Cardiac muscle cell (in vitro differentiated cells and primary cell): ENCODE measurements around the gene CEP290. TPM values are rescaled to one million over a fixed set of nuclear protein-coding genes. Genes with fewer than 3 reads are reported as not detected.
A peak's percentile ranks its signal among the peaks of the same experiment; 100 is the strongest.

Experiments used
- DNase-seq, 2 donors: peaks; one replicate each; pipeline versions ENCODE4 v3.0.0 to v3.0.0-alpha.2; 2010 to 2017; ENCODE audit warnings: low read depth in 1 of 2, low spot score in 1 of 2
- H3K27ac ChIP-seq: fragments of 200-600 bp; sonication (generic); 2 replicates; pipeline ENCODE4 v1.5.1; 2016
- H3K27me3 ChIP-seq: fragments of 200-600 bp; sonication (generic); 2 replicates; pipeline ENCODE4 v1.6.0; 2016; ENCODE audit warnings: control low read depth
- H3K36me3 ChIP-seq: fragments of 200-600 bp; sonication (generic); 2 replicates; pipeline ENCODE4 v1.5.1; 2016; ENCODE audit warnings: control low read depth
- H3K4me1 ChIP-seq: fragments of 200-600 bp; sonication (generic); 2 replicates; pipeline ENCODE4 v1.8.1; 2017; ENCODE audit warnings: low read depth, mild to moderate bottlenecking, mixed run types
- H3K4me3 ChIP-seq: fragments of 200-600 bp; sonication (generic); 2 replicates; pipeline ENCODE4 v1.5.1; 2016; ENCODE audit warnings: mild to moderate bottlenecking
- H3K9me3 ChIP-seq: fragments of 200-600 bp; sonication (generic); 2 replicates; pipeline ENCODE4 v1.5.1; 2017; ENCODE audit warnings: low read depth, mild to moderate bottlenecking, control low read depth
- polyA plus RNA-seq: library from polyadenylated mRNA; unstranded; fragments of >200 nt; fragmentation: Nextera tagmentation; extraction: Ambion mirVana; gene quantifications from 2 replicates; pipeline ENCODE4 v1.2.1, GENCODE V29; 2016
- total RNA-seq: library from RNA; depleted of rRNA; stranded (reverse); fragments of >200 nt; gene quantifications from 2 replicates; pipeline ENCODE4 v1.2.3, GENCODE V29; 2016
- TF ChIP-seq, protein P1 (sequence below): IDR thresholded peaks from 2 replicates; pipeline ENCODE4 v1.5.1; 2012; ENCODE audit warnings: low read depth, mild to moderate bottlenecking, low read length

Gene CEP290, protein sequence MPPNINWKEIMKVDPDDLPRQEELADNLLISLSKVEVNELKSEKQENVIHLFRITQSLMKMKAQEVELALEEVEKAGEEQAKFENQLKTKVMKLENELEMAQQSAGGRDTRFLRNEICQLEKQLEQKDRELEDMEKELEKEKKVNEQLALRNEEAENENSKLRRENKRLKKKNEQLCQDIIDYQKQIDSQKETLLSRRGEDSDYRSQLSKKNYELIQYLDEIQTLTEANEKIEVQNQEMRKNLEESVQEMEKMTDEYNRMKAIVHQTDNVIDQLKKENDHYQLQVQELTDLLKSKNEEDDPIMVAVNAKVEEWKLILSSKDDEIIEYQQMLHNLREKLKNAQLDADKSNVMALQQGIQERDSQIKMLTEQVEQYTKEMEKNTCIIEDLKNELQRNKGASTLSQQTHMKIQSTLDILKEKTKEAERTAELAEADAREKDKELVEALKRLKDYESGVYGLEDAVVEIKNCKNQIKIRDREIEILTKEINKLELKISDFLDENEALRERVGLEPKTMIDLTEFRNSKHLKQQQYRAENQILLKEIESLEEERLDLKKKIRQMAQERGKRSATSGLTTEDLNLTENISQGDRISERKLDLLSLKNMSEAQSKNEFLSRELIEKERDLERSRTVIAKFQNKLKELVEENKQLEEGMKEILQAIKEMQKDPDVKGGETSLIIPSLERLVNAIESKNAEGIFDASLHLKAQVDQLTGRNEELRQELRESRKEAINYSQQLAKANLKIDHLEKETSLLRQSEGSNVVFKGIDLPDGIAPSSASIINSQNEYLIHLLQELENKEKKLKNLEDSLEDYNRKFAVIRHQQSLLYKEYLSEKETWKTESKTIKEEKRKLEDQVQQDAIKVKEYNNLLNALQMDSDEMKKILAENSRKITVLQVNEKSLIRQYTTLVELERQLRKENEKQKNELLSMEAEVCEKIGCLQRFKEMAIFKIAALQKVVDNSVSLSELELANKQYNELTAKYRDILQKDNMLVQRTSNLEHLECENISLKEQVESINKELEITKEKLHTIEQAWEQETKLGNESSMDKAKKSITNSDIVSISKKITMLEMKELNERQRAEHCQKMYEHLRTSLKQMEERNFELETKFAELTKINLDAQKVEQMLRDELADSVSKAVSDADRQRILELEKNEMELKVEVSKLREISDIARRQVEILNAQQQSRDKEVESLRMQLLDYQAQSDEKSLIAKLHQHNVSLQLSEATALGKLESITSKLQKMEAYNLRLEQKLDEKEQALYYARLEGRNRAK (N-terminal part only)
- total RNA-seq: 11.0 and 32.4 TPM in 2 replicates
- 16.7 and 22.8 TPM in 2 replicates for polyA plus RNA-seq

DNA sequence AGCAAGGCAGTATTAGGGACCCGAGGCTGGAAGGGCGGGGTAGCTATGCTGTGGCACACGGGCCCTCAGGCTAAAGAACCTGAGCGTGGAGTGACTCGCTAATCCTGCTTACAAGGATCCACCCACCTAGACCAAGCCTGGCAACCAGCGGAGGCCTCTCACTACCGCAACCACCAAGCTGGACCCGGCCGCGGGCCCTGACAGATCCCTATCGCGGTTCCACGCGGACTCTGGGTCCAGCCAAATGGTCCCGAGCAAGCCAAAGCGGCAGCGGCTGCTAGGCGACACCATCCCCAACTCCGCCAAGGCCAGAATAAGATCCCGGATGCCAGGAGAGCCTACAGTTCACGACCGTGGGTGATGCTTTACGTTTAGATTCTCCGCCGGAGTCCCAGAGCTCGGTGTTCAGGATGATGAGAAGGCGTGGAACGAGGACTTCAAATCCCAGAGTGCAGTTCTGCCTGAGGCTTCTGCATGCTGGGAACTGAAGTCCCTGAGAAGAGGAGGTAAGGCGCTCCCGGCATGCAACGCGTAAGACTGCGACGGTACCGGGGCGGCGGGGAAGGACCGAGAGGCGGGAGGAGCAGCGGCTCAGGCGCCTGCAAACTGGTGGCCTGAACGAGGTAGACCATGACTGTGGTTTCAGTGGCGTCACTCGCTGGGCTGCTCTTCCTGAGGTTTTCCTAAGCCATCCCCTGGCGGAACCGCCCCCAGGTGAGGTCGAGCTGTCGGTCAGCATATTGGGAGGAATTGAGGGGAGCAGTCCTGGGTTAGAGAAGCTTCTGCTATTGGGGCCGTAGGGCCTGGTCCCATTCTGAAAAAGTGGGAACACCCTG, at the start of gene CEP290, which contains the start of gene TMTC3:
CEP290 (minus strand) TSS at position 315 of the 836 bp plus-strand sequence. CDS start 781 bp downstream, outside the sequence.
TMTC3 (plus strand) TSS at position 534 of the 836 bp plus-strand sequence. CDS start 6,009 bp downstream, outside the sequence.
- H3K36me3 ChIP-seq: no peaks in the 10 kb centered on the region
- TF ChIP-seq, protein P1, sequence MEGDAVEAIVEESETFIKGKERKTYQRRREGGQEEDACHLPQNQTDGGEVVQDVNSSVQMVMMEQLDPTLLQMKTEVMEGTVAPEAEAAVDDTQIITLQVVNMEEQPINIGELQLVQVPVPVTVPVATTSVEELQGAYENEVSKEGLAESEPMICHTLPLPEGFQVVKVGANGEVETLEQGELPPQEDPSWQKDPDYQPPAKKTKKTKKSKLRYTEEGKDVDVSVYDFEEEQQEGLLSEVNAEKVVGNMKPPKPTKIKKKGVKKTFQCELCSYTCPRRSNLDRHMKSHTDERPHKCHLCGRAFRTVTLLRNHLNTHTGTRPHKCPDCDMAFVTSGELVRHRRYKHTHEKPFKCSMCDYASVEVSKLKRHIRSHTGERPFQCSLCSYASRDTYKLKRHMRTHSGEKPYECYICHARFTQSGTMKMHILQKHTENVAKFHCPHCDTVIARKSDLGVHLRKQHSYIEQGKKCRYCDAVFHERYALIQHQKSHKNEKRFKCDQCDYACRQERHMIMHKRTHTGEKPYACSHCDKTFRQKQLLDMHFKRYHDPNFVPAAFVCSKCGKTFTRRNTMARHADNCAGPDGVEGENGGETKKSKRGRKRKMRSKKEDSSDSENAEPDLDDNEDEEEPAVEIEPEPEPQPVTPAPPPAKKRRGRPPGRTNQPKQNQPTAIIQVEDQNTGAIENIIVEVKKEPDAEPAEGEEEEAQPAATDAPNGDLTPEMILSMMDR: no peak
- H3K4me3 ChIP-seq: peak within 1 kb of the TSS; percentile 81
- DNase-seq: peak; percentile 98 to 100
- H3K4me1 ChIP-seq: peaks cover 2% of the 10 kb centered on the region
- no peaks in the 10 kb centered on the region for H3K27me3 ChIP-seq
- peak within 1 kb of the TSS; percentile 18 for H3K27ac ChIP-seq
- H3K9me3 ChIP-seq: no peaks in the 10 kb centered on the region

DNA sequence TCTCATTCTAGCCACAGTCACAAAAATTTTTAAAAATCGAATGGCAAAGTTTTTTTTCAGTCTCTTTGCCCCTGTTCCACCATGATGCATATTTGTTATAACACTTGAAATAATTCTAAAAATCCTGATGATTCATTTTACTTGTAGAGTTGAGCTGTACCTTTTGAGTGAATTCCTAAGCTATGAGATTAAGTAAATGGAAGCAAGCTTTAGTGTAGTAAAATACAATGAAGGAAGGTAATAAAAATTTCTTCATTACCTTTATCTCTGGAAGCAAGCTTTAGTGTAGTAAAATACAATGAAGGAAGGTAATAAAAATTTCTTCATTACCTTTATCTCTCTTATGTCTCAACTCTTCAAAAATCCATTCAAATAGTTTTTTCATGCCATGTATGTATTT, 46.3 kb upstream of the CEP290 start:
- DNase-seq: no peak
- TF ChIP-seq, protein P1: no peak
- Histone ChIP-seq H3K36me3 (no peaks in the 10 kb centered on the region), H3K4me1 (no peaks in the 10 kb centered on the region), H3K27me3 (no peaks in the 10 kb centered on the region), H3K9me3 (no peaks in the 10 kb centered on the region), H3K27ac (no peak overlapping the region), H3K4me3 (no peak overlapping the region)

DNA sequence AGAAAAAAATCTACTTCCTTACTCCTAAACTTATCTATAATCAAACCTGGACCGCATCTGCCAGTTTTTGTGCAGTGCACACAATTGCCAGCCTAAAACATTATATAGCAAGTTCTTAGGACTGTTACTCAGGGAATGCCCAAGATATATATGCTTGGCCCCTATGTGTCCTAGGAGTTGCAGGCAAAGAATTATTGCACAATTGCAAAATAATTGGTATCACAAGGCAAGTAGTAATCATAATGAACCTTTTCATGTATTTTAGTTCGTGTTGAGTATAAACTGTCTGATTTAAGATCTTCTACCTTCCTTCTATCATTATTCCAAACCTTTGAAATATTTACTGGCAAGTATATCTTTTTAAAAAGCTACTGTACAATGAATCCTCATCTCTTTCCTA, 45.7 kb upstream of the CEP290 start:
- Histone ChIP-seq H3K9me3 (no peaks in the 10 kb centered on the region), H3K4me3 (no peak overlapping the region), H3K27ac (no peak overlapping the region), H3K27me3 (no peaks in the 10 kb centered on the region), H3K4me1 (no peaks in the 10 kb centered on the region), H3K36me3 (no peaks in the 10 kb centered on the region)
- TF ChIP-seq, protein P1: no peak
- no peak for DNase-seq

DNA sequence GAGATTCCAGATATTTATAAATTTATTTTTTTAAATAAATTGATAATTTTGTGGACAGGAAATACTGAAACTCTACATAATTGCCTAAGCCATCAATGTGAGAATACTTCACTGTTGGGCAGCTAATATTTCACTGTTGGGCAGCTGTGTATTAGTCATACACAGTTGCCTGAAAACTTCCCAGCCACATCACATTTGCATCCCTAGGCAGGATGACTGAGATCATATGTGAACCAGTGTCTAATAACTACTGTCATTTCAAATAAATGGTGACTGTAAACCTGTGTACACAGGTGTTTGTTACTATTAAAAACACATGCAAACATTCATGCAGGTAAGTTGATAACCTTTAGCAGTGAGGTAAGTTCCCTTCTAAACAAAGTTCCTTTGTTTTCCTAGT, 44.1 kb upstream of the CEP290 start:
- H3K27ac ChIP-seq: no peak overlapping the region

More for the DNA sequence above, 44.1 kb upstream of the CEP290 start:
- TF ChIP-seq, protein P1: no peak
- no peaks in the 10 kb centered on the region for H3K27me3 ChIP-seq
- H3K4me3 ChIP-seq: no peak overlapping the region
- no peaks in the 10 kb centered on the region for H3K9me3 ChIP-seq
- peak in 1 of 2 donors; percentile 46 for DNase-seq
- no peaks in the 10 kb centered on the region for H3K4me1 ChIP-seq
- H3K36me3 ChIP-seq: no peaks in the 10 kb centered on the region
